NCI-H1436 (cell line): ENCODE data around the gene ATP1A4.

ENCODE experiments used
- DNase-seq: peaks from one replicate; lab custom pipeline; 2025; lab: John Stamatoyannopoulos, UW

The ATP1A4 gene

GRCh38 chr1:160146107-160146506 lies 5.3 kb upstream of the ATP1A4 start:
- DNase-seq: no peak

- DNase-seq: no peak
Measured at GRCh38 chr1:160148121-160148520, 3.3 kb upstream of the ATP1A4 start.

- no peak for DNase-seq
Measured at GRCh38 chr1:160149233-160149632, 2.2 kb upstream of the ATP1A4 start.

- DNase-seq: no peak
Measured at GRCh38 chr1:160149716-160150115, 1.7 kb upstream of the ATP1A4 start.

GRCh38 chr1:160154790-160155189 lies 3.4 kb downstream of the ATP1A4 start:
- DNase-seq: no peak

GRCh38 chr1:160156361-160156760 lies 5.0 kb downstream of the ATP1A4 start:
- no peak for DNase-seq

- no peak for DNase-seq
Measured at GRCh38 chr1:160157174-160157573, 5.8 kb downstream of the ATP1A4 start.

- DNase-seq: no peak
Measured at GRCh38 chr1:160158031-160158430, 6.6 kb downstream of the ATP1A4 start.

GRCh38 chr1:160158534-160158933 lies 7.1 kb downstream of the ATP1A4 start:
- no peak for DNase-seq

GRCh38 chr1:160159846-160160245 lies 8.4 kb downstream of the ATP1A4 start:
- no peak for DNase-seq

- no peak for DNase-seq
Measured at GRCh38 chr1:160161965-160162705, 10.7 kb downstream of the ATP1A4 start.

- DNase-seq: no peak
Measured at GRCh38 chr1:160162931-160163330, 11.5 kb downstream of the ATP1A4 start.

- no peak for DNase-seq
Measured at GRCh38 chr1:160163615-160164014, 12.2 kb downstream of the ATP1A4 start.

GRCh38 chr1:160164121-160164520 lies 12.7 kb downstream of the ATP1A4 start:
- DNase-seq: no peak

- DNase-seq: no peak
Measured at GRCh38 chr1:160166166-160166868, 14.9 kb downstream of the ATP1A4 start.

- DNase-seq: no peak
Measured at GRCh38 chr1:160167056-160167455, 15.7 kb downstream of the ATP1A4 start.

- no peak for DNase-seq
Measured at GRCh38 chr1:160167580-160167979, 16.2 kb downstream of the ATP1A4 start.

GRCh38 chr1:160168016-160168415 lies 16.6 kb downstream of the ATP1A4 start:
- DNase-seq: no peak

GRCh38 chr1:160168609-160169369 lies 17.4 kb downstream of the ATP1A4 start:
- DNase-seq: no peak

- DNase-seq: no peak
Measured at GRCh38 chr1:160169553-160170399, 18.4 kb downstream of the ATP1A4 start.

- no peak for DNase-seq
Measured at GRCh38 chr1:160171354-160171753, 20.0 kb downstream of the ATP1A4 start.

GRCh38 chr1:160171980-160172379 lies 20.6 kb downstream of the ATP1A4 start:
- no peak for DNase-seq
